Esophagus squamous epithelium (tissue), 4 donors: ENCODE results near the gene FSTL4.

Source experiments
- CTCF ChIP-seq, 6 experiments: fragments of 450-650 bp in 4 of 6; fragments of 200-600 bp in 2 of 6; sonication (generic) in 2 of 6; IDR thresholded peaks; one replicate each; pipeline ENCODE4 v1.5.1; 2016 to 2019; ENCODE audit warnings: antibody characterized with exemption in 6 of 6, mild to moderate bottlenecking in 4 of 6, moderate library complexity in 4 of 6
- POLR2A ChIP-seq, 4 donors: fragments of 450-650 bp; IDR thresholded peaks; one replicate each; pipeline ENCODE4 v1.6.1; 2017; ENCODE audit warnings: antibody characterized with exemption in 4 of 4, mild to moderate bottlenecking in 4 of 4, moderate library complexity in 3 of 4

GRCh38 chr5:133506181-133506580 is 106.2 kb downstream of the FSTL4 start:
- TF ChIP-seq CTCF (IDR thresholded peaks at IDR 0.05) (no peak), POLR2A (IDR thresholded peaks at IDR 0.05) (no peak)
